ENCODE measurements around the gene BRD7. TPM values are rescaled to one million over a fixed set of nuclear protein-coding genes. Genes with fewer than 3 reads are reported as not detected.

Gene BRD7
- total and polyA plus RNA-seq, 3 donors from 2014 or later: 79.2 to 110 (median 96.0) TPM

DNA sequence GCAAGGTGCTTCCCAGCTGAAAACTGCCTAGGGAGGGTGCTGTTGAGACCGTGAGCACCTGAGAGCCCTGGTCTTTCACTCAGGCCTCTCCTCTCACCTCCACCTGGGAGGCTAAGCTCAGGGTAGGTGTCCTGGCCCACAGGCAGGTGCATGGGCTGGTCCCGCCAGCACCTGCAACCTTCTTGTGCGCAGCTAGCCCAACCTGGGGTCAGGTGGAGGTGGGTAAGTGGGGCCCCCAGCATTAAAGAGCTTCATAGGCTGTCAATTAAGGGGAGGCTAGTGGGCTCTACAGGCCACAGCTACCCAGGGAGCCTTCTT lies 93.7 kb downstream of the BRD7 start:
- 97% methylated on average over 3 of the region's 3 CpGs; no CpG with 5 or more reads in 1 of the 2 donors for WGBS, 2 donors
- Histone ChIP-seq H3K4me3 (no peak overlapping the region), H3K27ac (peak overlapping the region in 1 of 2 donors; percentile 59), H3K27me3 (no peaks in the 10 kb centered on the region), H3K36me3 (ENCODE audit: low read depth, missing control alignments) (no peaks in the 10 kb centered on the region), H3K9me3 (no peaks in the 10 kb centered on the region), H3K4me1 (no peaks in the 10 kb centered on the region)
- DNase-seq: no peak
- intact Hi-C loops (cut with DNase I; ENCODE audit: low total_unique reads): no loop called here
- TF ChIP-seq, protein P1, sequence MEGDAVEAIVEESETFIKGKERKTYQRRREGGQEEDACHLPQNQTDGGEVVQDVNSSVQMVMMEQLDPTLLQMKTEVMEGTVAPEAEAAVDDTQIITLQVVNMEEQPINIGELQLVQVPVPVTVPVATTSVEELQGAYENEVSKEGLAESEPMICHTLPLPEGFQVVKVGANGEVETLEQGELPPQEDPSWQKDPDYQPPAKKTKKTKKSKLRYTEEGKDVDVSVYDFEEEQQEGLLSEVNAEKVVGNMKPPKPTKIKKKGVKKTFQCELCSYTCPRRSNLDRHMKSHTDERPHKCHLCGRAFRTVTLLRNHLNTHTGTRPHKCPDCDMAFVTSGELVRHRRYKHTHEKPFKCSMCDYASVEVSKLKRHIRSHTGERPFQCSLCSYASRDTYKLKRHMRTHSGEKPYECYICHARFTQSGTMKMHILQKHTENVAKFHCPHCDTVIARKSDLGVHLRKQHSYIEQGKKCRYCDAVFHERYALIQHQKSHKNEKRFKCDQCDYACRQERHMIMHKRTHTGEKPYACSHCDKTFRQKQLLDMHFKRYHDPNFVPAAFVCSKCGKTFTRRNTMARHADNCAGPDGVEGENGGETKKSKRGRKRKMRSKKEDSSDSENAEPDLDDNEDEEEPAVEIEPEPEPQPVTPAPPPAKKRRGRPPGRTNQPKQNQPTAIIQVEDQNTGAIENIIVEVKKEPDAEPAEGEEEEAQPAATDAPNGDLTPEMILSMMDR (IDR thresholded peaks at IDR 0.05): no peak
- TF ChIP-seq POLR2A (IDR thresholded peaks at IDR 0.05): no peak

DNA sequence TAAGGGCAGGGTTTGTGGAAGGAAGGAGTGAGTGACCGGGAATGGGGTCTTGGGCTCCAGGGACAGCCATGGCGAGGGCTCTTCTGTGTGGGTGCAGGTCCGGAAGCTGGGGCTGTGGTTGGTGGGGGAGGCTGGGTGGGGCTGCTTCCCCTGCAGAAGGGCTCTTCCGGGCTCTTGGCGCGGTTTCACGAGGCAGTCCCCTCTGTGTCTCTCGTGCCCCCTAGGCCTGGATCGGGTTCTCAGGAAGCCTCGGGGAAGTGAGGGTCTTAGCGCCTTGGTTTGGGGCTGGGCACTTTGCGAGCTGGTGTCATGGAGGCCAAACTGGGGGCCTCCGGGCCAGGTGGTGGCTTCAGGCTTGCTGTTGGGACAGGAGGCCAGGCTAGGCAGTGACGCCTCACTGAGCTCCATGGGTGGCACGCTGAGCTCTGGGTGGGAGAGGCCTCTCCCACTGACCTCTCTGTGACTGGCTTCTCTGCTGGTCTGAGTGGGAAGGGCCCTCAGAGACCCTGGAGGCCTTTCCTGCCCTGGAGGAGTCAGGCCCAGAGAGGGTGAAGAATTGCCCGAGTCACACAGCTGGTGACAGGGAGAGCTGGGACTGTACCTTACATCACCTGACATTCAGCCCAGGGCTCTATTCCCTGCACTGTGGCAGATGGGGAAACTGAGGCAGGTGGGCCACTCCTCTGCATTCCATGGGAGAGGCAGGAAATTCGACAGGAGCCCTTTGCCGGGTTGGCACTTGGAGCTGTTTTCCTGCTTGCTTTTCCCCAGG lies 94.3 kb downstream of the BRD7 start:
- no peaks in the 10 kb centered on the region for H3K36me3 ChIP-seq (ENCODE audit: low read depth, missing control alignments)
- H3K27me3 ChIP-seq: no peaks in the 10 kb centered on the region
- DNase-seq: no peak
- intact Hi-C loops (cut with DNase I; ENCODE audit: low total_unique reads): no loop called here
- H3K9me3 ChIP-seq: no peaks in the 10 kb centered on the region
- no peak overlapping the region for H3K4me3 ChIP-seq
- peak overlapping the region; percentile 22 to 59 for H3K27ac ChIP-seq
- H3K4me1 ChIP-seq: no peaks in the 10 kb centered on the region
- TF ChIP-seq, protein P1 (IDR thresholded peaks at IDR 0.05): no peak
- TF ChIP-seq POLR2A (IDR thresholded peaks at IDR 0.05): no peak
- WGBS, 2 donors: 85 to 92% methylated on average over 10 to 18 of the region's 18 CpGs

DNA sequence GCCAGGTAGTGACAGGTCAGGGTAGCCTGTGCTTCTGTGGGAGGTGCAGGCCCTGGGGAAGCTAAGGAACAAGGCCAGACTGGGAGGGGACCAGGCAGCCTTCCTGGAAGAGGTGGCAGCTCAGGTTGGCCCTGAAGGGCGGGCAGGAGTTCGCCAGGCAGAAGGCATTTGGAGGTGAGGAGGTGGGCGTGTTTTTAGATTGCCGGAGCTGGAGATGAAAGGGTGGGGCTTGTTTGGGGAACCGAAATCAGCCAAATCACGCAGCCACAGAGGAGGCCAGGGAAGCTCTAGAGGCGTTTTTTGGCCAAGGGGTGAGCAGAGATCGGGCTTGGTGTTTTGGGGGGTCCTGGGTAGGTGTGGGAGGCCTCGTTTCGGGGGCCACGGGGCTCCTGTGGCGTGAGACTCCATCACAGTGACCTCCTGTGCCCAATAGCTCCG lies 94.9 kb downstream of the BRD7 start:
- Histone ChIP-seq H3K27ac (peak overlapping the region in 1 of 2 donors; percentile 59), H3K9me3 (no peaks in the 10 kb centered on the region), H3K27me3 (no peaks in the 10 kb centered on the region), H3K4me1 (no peaks in the 10 kb centered on the region), H3K4me3 (no peak overlapping the region), H3K36me3 (ENCODE audit: low read depth, missing control alignments) (no peaks in the 10 kb centered on the region)
- DNase-seq: no peak
- TF ChIP-seq POLR2A (IDR thresholded peaks at IDR 0.05): no peak
- TF ChIP-seq, protein P1 (IDR thresholded peaks at IDR 0.05): no peak
- intact Hi-C loops (cut with DNase I; ENCODE audit: low total_unique reads): no loop called here
- 77 to 80% methylated on average over 13 of the region's 13 CpGs for WGBS, 2 donors

DNA sequence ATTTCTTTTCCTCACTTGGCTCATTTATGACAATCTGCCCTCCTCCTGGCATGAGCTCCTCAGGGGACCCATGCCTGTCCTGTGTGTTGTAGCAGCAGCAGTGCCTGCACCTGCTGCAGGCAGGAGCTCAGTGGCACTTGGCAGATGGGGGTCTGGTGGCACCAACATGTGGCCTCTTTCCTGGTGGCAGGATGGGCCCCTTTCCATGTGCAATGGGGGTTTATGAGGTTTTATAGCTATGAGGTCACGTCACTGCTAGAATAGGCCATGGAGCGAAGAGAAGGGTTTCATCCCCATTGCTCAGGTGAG lies 95.5 kb downstream of the BRD7 start:
- no peaks in the 10 kb centered on the region for H3K4me1 ChIP-seq
- H3K9me3 ChIP-seq: no peaks in the 10 kb centered on the region
- H3K4me3 ChIP-seq: no peak overlapping the region
- no peaks in the 10 kb centered on the region for H3K27me3 ChIP-seq
- WGBS, 2 donors: 80 to 100% methylated on average over 2 of the region's 2 CpGs
- TF ChIP-seq POLR2A (IDR thresholded peaks at IDR 0.05): no peak
- TF ChIP-seq, protein P1 (IDR thresholded peaks at IDR 0.05): no peak
- no peak overlapping the region for H3K27ac ChIP-seq
- intact Hi-C loops (cut with DNase I; ENCODE audit: low total_unique reads): no loop called here
- no peaks in the 10 kb centered on the region for H3K36me3 ChIP-seq (ENCODE audit: low read depth, missing control alignments)
- no peak for DNase-seq

Measured in testis (tissue), 3 donors.